ENCODE results near the gene BRAF. TPM values are rescaled to one million over a fixed set of nuclear protein-coding genes. Genes with fewer than 3 reads are reported as not detected.
A peak's percentile ranks its signal among the peaks of the same experiment; 100 is the strongest.

The BRAF gene
- total RNA-seq, 1 donor from 2014 or later, result 52.8 TPM

- TF ChIP-seq POLR2A (IDR thresholded peaks at IDR 0.05), result no peak
- TF ChIP-seq, protein P1, sequence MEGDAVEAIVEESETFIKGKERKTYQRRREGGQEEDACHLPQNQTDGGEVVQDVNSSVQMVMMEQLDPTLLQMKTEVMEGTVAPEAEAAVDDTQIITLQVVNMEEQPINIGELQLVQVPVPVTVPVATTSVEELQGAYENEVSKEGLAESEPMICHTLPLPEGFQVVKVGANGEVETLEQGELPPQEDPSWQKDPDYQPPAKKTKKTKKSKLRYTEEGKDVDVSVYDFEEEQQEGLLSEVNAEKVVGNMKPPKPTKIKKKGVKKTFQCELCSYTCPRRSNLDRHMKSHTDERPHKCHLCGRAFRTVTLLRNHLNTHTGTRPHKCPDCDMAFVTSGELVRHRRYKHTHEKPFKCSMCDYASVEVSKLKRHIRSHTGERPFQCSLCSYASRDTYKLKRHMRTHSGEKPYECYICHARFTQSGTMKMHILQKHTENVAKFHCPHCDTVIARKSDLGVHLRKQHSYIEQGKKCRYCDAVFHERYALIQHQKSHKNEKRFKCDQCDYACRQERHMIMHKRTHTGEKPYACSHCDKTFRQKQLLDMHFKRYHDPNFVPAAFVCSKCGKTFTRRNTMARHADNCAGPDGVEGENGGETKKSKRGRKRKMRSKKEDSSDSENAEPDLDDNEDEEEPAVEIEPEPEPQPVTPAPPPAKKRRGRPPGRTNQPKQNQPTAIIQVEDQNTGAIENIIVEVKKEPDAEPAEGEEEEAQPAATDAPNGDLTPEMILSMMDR (IDR thresholded peaks at IDR 0.05), result no peak
- no peak for TF ChIP-seq POLR2AphosphoS5 (IDR thresholded peaks at IDR 0.05; ENCODE audit: insufficient read depth in 1 of 2, low read depth in 1 of 2)
- Histone ChIP-seq H3K36me3 (peaks cover 0 to 7% of the 10 kb centered on the region in 2 donors), H3K9me3 (no peaks in the 10 kb centered on the region), H3K4me3 (no peak overlapping the region), H3K27ac (no peak overlapping the region), H3K27me3 (no peaks in the 10 kb centered on the region), H3K4me1 (peaks cover 33% of the 10 kb centered on the region)
- intact Hi-C loops (cut with DNase I), result no loop called here
- no peak for DNase-seq (ENCODE audit: extremely low spot score in 2 of 2)
These were observed 248.4 kb downstream of the BRAF start for GRCh38 chr7:140676306-140676705.

GRCh38 chr7:140675726-140676125 is 249.0 kb downstream of the BRAF start:
- no peak for DNase-seq (ENCODE audit: extremely low spot score in 2 of 2)
- H3K27ac ChIP-seq, result no peak overlapping the region

GRCh38 chr7:140674899-140675701 is 249.6 kb downstream of the BRAF start:
- intact Hi-C loops (cut with DNase I), result no loop called here
- H3K4me1 ChIP-seq, result peaks cover 33% of the 10 kb centered on the region
- DNase-seq (ENCODE audit: extremely low spot score in 2 of 2), result no peak
- H3K36me3 ChIP-seq, result no peaks in the 10 kb centered on the region
- TF ChIP-seq POLR2AphosphoS5 (IDR thresholded peaks at IDR 0.05; ENCODE audit: insufficient read depth in 1 of 2, low read depth in 1 of 2), result no peak
- TF ChIP-seq, protein P1 (IDR thresholded peaks at IDR 0.05), result no peak
- no peak for TF ChIP-seq POLR2A (IDR thresholded peaks at IDR 0.05)
- H3K9me3 ChIP-seq, result no peaks in the 10 kb centered on the region
- no peak overlapping the region for H3K4me3 ChIP-seq
- no peak overlapping the region for H3K27ac ChIP-seq
- H3K27me3 ChIP-seq, result no peaks in the 10 kb centered on the region

More at GRCh38 chr7:140675726-140676125, 249.0 kb downstream of the BRAF start:
- intact Hi-C loops (cut with DNase I), result no loop called here
- no peaks in the 10 kb centered on the region for H3K9me3 ChIP-seq
- peaks cover 0 to 2% of the 10 kb centered on the region in 2 donors for H3K36me3 ChIP-seq
- H3K4me3 ChIP-seq, result no peak overlapping the region
- no peak for TF ChIP-seq POLR2A (IDR thresholded peaks at IDR 0.05)
- TF ChIP-seq POLR2AphosphoS5 (IDR thresholded peaks at IDR 0.05; ENCODE audit: insufficient read depth in 1 of 2, low read depth in 1 of 2), result no peak
- TF ChIP-seq, protein P1 (IDR thresholded peaks at IDR 0.05), result no peak
- H3K4me1 ChIP-seq, result peaks cover 33% of the 10 kb centered on the region
- no peaks in the 10 kb centered on the region for H3K27me3 ChIP-seq

DNA sequence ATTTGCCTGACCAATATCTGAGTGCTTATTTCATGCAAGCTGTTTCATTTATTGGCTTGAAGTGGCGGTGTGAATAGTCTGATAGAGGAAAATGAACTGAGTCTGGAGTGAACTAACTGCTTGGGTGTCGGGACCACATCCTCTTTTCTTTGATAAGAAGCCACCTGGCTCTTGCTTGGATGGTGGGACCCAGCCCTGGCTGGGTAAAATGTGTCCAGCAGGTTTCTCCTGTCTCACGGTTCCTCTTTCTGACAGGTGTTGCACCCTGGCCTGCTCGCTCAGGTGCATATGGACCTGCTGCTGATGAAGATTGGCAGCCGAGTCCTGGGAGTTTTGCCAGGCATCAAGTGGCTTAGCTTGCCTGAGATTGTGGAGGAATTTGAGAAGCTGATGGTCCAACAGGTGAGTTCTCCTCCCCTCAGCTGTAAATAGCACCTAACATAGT is 250.4 kb downstream of the BRAF start:
- H3K4me3 ChIP-seq, result peak overlapping the region in 1 of 2 donors; percentile 81
- H3K27me3 ChIP-seq, result no peaks in the 10 kb centered on the region
- DNase-seq (ENCODE audit: extremely low spot score in 2 of 2), result no peak
- peaks cover 33% of the 10 kb centered on the region for H3K4me1 ChIP-seq
- no peaks in the 10 kb centered on the region for H3K36me3 ChIP-seq
- no peaks in the 10 kb centered on the region for H3K9me3 ChIP-seq
- intact Hi-C loops (cut with DNase I), result no loop called here
- peak overlapping the region; percentile 93 for H3K27ac ChIP-seq
- TF ChIP-seq POLR2AphosphoS5 (IDR thresholded peaks at IDR 0.05; ENCODE audit: insufficient read depth in 1 of 2, low read depth in 1 of 2), result no peak
- TF ChIP-seq, protein P1 (IDR thresholded peaks at IDR 0.05), result no peak
- no peak for TF ChIP-seq POLR2A (IDR thresholded peaks at IDR 0.05)

DNA sequence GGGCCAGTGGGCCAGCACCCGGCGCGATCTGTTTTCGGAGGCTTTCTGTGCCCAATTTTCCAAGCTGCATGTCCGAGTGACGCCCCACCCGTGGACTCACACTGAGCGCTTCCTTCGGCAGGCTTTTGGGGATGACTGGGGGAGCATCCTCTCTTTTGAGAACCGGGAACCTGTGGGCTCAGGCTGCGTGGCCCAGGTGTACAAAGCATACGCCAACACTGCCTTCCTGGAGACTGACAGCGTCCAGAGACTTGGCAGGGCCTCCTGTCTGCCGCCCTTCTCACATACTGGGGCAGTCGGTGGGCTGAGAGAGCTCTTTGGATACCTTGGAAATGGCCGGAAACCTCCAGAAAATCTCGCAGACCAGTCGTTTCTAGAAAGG is 251.0 kb downstream of the BRAF start:
- DNase-seq (ENCODE audit: extremely low spot score in 2 of 2), result no peak
- H3K4me3 ChIP-seq, result peak overlapping the region; percentile 81 to 97
- peak overlapping the region; percentile 93 for H3K27ac ChIP-seq
- TF ChIP-seq POLR2AphosphoS5 (IDR thresholded peaks at IDR 0.05; ENCODE audit: insufficient read depth in 1 of 2, low read depth in 1 of 2) (no peak), POLR2A (IDR thresholded peaks at IDR 0.05) (no peak)
- TF ChIP-seq, protein P1 (IDR thresholded peaks at IDR 0.05), result no peak
- no peaks in the 10 kb centered on the region for H3K27me3 ChIP-seq
- H3K4me1 ChIP-seq, result peaks cover 33% of the 10 kb centered on the region
- H3K36me3 ChIP-seq, result no peaks in the 10 kb centered on the region
- H3K9me3 ChIP-seq, result no peaks in the 10 kb centered on the region
- intact Hi-C loops (cut with DNase I), result no loop called here
